Choroid plexus epithelial cell (primary cell): Measurements from ENCODE around the gene PHIP.

ENCODE experiments used
- DNase-seq: peaks from one replicate; pipeline ENCODE4 v3.0.0-alpha.2; 2010; ENCODE audit warnings: low read depth
- H3K4me3 ChIP-seq: 2 replicates; pipeline ENCODE4 v1.5.1; 2011; ENCODE audit warnings: low read depth, mild to moderate bottlenecking, control low read depth, low read length, moderate library complexity
- CTCF ChIP-seq: conservative IDR thresholded peaks from 2 replicates; pipeline ENCODE4 v1.5.1; 2011; ENCODE audit warnings: low read depth, mild to moderate bottlenecking, control low read depth, inconsistent platforms, low read length, moderate library complexity

PHIP gene

GRCh38 chr6:79057746-79058145, 20.3 kb downstream of the PHIP start:
- no peak for TF ChIP-seq CTCF
- no peak for DNase-seq
- no peak overlapping the region for H3K4me3 ChIP-seq

GRCh38 chr6:79056226-79056625, 21.8 kb downstream of the PHIP start:
- no peak for DNase-seq
- no peak for TF ChIP-seq CTCF
- H3K4me3 ChIP-seq = no peak overlapping the region

- H3K4me3 ChIP-seq = no peak overlapping the region
- peak; percentile 77 for TF ChIP-seq CTCF
- DNase-seq = peak; percentile 71
Measured at GRCh38 chr6:79048611-79049010, 29.4 kb downstream of the PHIP start.

- no peak for DNase-seq
- H3K4me3 ChIP-seq = no peak overlapping the region
- no peak for TF ChIP-seq CTCF
Measured at GRCh38 chr6:79047072-79047471, 31.0 kb downstream of the PHIP start.

- H3K4me3 ChIP-seq = no peak overlapping the region
- DNase-seq = no peak
- no peak for TF ChIP-seq CTCF
Measured at GRCh38 chr6:79045966-79046365, 32.1 kb downstream of the PHIP start.

GRCh38 chr6:79042799-79043126, 35.3 kb downstream of the PHIP start:
- no peak for DNase-seq
- no peak overlapping the region for H3K4me3 ChIP-seq
- TF ChIP-seq CTCF = no peak

GRCh38 chr6:79042088-79042798, 35.8 kb downstream of the PHIP start:
- no peak for TF ChIP-seq CTCF
- DNase-seq = no peak
- no peak overlapping the region for H3K4me3 ChIP-seq
